ENCODE results near the gene PLEKHA8.

DNA sequence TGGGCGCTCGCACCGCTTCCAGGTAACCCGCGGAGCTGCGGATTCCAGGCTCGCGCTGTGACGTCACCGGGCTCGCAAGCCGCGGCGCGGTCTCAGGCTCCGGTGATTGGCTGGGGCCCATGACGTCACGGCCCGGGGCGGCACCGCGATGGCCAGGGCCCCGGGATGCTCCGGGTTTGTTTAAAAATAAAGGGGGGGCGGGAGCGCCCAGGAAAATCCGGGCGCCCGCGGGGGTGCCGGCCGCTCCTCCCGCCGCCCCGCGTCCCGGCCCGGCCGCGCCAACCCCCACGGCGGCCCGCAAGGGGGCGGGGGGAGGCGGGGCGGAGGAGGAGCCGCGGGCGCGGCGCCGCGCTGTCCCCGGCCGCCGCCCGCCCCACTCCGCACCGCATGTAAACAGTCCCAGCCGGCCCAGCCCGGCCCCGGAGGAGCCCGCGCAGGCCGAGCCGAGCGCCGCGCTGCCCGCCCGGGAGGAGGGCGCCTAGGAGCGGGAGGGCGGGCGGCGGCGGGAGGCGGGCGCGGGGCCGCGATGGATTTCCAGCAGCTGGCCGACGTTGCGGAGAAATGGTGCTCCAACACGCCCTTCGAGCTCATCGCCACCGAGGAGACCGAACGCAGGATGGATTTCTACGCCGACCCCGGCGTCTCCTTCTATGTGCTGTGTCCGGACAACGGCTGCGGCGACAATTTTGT, 106.5 kb downstream of the PLEKHA8 start, which contains the start of gene MTURN:
- TF ChIP-seq TAF1 (IDR thresholded peaks at IDR 0.05; ENCODE audit: borderline replicate concordance, insufficient read depth, low read length) (no peak), POLR2AphosphoS5 (IDR thresholded peaks at IDR 0.05; ENCODE audit: low read depth, low read length) (no peak)
